GM19099 (cell line): ENCODE measurements around the gene SLC25A21.

Experiments
- POLR2A ChIP-seq: IDR thresholded peaks from 3 replicates; pipeline ENCODE4 v1.6.1; 2011; ENCODE audit warnings: low read depth; ENCODE audit not compliant: insufficient read length; ENCODE audit errors: extremely low read depth

SLC25A21 gene

DNA sequence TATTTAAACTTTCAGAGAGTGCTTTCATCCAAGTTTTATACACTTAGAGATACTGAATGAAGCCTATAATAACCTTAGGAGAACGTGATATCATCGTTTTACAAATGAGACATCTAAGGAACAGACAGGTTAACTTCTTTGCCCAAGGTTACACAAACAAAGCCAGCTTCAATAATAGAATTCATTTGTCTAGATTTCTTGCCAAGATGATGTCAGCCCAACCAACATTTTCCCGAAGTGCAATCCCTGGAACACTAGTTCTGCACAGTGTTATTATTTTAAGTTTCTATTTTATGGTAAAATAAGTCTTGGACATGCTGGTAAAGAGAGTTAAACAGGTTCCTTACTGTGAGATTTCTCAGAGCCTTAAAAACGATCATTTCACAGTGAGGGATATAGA lies 174.6 kb downstream of the SLC25A21 start:
- no peak for TF ChIP-seq POLR2A

DNA sequence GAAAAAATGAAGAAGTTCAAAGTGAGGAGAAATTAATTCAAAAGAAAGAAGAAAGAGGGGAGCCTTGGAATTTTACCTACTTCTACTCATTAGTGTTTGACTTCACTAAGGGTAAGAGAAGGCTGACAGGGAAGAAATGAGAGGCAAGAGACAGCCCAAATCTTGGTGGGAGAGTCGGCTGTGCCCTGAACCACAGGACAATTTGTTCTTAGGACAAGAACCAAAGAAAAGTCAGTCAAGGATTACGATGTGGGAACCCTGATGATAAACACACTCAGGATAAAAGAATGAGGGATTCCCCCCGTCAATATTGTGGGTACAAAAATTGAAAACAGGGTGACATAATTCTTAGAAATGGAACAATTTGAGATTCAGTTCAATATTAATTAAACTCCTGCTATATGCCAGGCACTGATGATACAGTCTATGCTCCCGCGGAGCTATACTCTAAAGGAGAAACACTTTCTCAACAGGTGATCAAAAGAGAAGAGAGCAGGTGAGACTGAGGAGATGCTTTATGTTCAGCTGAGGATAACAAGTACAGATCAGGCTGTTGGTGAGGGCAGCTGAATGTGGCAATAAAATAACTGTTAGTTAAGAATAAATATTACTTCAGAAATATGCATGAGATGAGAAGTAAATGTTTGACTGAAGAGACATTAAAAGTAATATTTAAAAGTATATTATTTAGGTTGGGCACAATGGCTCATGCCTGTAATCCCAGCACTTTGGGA lies 175.4 kb downstream of the SLC25A21 start:
- TF ChIP-seq POLR2A = no peak

DNA sequence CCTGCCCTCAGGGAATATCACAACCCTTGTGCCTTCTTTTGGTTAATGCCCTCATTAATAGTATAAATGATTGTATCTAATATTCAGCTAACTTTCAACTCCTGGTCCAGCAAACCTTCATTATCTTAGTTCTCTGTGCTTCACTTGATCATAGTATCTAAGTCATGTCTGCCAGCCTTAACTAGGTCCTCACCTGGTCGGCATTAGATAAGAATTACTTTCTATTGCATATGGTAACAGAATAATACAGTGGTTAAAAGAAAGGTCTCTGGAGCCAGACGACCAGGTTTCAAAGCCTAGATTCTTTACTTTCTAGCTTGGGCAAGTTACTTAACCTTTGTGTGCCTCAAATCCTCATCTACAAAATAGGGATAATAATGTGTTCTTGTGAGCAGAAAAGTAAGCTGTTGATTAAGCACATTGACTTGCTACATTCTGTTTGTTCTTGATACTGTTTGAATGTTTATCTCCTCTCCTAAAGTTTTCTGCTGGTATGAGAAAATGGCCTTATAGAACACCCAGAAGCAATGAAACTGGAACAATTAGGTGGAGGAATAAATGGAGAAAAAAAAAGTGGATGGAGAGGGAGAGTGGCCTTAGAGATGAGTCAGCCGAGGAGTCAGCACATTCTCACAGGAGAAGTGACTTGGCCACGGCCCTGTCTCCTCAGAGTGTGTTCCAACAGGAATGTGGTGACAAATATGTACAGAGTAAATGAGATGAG lies 176.1 kb downstream of the SLC25A21 start:
- TF ChIP-seq POLR2A = no peak

DNA sequence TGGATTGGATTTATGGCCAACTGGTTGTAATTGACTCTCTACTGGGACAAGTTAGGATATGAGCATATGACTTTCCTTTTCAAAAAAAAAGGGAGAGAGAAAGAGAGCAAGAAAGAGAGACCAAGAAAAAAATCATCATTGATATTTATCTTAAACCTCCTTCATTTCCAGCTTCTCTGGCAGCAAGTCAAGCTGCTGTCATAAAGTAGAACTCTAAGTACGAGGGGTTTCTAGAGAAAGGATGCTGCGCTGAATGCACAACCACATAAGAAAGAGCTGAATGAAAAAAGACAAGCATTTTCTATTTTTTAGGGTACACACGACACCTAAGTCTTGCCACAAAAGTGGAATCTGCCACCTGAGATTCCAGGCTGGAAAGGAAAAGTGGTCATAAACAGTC lies 182.6 kb downstream of the SLC25A21 start:
- no peak for TF ChIP-seq POLR2A

DNA sequence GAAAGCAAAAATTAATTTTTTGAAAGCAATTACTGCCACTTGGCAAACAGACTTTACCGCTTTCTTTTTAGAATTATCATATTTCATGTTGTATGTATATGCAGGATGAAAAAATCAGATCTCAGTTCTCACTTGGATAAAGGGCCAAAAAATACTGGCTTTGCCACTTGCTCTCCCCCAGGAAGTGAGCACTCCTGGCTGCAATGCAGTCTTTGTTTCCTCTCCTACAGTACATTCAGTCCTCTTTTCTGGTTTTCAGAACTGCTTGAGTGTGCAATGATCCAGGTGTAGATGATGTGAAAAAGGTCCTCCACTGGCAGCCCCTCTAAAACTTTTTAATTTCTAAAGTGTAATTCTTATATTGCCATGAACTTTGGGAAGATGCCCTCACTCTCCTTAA lies 183.4 kb downstream of the SLC25A21 start:
- no peak for TF ChIP-seq POLR2A

- TF ChIP-seq POLR2A = no peak
Observed at GRCh38 chr14:36988568-36988967, 183.8 kb downstream of the SLC25A21 start.

- TF ChIP-seq POLR2A = no peak
Observed at GRCh38 chr14:36986407-36986806, 186.0 kb downstream of the SLC25A21 start.

GRCh38 chr14:36981832-36982529 lies 190.4 kb downstream of the SLC25A21 start:
- TF ChIP-seq POLR2A = no peak

DNA sequence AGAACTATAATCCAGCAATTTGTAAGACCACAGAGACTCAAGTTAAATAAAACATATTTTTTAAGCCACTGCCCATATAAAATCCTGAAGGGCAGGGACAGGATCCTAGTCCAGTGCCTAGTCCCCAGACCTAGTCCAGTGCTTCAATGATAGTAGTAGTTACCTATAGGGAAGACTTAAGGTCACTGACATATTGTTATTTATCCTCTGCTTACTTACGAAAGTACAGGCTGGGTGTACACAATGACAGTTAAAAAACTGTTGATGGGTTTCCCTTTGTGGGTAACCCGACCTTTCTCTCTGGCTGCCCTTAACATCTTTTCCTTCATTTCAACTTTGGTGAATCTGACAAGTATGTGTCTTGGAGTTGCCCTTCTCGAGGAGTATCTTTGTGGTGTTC lies 192.5 kb downstream of the SLC25A21 start:
- no peak for TF ChIP-seq POLR2A

GRCh38 chr14:36976571-36977023 lies 195.8 kb downstream of the SLC25A21 start:
- TF ChIP-seq POLR2A = no peak

DNA sequence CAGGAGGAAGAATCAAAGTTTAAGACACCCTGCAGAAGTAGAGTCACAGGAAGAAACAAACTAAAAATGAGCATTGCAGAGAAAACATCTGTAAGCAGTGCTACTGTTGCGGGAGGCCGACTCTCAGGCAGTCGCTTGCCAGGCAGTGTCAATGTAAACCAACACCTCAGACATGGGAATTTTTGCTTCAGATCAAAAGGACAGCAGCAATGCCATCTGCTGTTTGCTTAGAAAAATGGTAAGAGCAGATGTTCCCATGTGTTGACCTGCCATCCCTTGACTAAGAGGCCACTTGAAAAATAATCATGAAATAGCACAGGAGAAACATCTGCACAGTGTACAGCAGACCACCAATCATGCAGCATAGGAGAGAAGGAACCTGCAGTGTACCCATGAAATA lies 196.6 kb downstream of the SLC25A21 start:
- no peak for TF ChIP-seq POLR2A

DNA sequence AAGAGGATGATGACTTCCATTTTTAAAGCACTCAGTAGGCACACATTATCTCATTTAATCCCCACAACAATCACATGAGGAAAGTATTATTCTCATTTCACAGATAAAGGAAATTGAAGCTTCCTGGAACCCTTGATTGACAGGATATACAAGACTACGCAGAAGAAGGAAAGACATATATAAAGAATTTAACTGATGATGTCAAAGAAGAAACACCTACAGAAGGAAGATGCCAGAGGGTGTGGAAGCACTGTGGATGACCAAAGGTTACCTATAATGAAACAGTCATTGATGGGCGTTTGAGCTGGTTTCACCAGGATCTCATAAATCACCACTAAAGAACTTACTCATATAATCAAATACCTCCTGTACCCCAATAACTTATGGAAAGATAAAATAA lies 197.4 kb downstream of the SLC25A21 start:
- TF ChIP-seq POLR2A = no peak

DNA sequence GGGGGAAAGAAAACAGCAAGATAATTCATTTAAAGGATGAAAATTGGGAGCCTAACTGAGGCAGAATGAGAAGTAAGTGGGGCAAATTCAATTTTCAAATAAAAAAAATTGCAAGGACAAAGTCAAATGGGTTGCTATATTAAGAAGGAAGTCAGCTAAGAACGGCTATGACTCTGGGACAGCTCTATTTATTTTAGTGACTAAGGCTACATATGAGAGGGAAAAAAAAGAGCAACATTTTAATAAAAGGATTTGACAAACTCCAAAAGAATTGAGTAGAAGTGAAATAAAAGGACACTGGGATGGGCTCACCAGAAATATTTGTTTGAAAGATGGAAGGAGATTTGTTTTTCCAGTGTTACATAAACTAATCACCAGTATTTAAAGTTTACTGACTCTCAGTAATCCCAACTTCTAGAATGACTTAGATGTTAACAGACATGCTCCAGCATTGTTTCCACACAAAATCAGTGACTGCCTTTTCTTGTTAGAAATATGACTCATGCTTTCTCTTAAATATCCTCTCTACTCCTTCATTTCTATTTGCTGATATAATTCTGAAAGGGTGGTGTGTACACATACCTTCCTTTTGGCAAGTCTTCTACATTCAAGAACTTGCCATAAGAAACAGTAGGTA lies 198.5 kb downstream of the SLC25A21 start:
- no peak for TF ChIP-seq POLR2A

GRCh38 chr14:36971263-36971855 lies 201.0 kb downstream of the SLC25A21 start:
- TF ChIP-seq POLR2A = no peak

- no peak for TF ChIP-seq POLR2A
Observed at GRCh38 chr14:36967892-36968555, 204.4 kb downstream of the SLC25A21 start.

DNA sequence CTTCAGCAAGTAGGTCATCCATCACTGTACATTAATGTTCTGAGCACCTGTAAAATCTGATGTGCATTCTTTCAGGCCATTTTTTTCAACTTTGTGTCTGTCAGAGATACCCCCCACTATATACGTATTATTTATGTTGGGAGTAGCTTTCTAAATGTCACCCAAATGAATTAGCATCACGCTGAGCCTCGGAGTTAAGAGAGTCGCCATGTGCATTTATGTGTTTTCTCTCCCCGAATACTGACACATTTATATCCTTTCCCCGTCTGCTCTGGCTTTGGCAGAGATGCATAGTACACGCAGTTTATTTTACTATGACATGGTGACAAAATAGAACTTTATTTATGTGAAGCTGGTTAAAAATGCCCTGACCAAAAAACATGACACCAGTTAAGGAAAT lies 216.4 kb downstream of the SLC25A21 start:
- TF ChIP-seq POLR2A = no peak
